Bone marrow (tissue), 2 donors: ENCODE results near the gene ZBED1.
A peak's percentile ranks its signal among the peaks of the same experiment; 100 is the strongest.
"Not testable (repeated sequence)": the region's sequence is repeated elsewhere in the genome, so short reads cannot be mapped to it uniquely, and the experiment has no call there.

Experiments
- DNase-seq, 2 donors: peaks; one replicate each; lab custom pipeline; 2025; lab: John Stamatoyannopoulos, UW

ZBED1 gene

DNA sequence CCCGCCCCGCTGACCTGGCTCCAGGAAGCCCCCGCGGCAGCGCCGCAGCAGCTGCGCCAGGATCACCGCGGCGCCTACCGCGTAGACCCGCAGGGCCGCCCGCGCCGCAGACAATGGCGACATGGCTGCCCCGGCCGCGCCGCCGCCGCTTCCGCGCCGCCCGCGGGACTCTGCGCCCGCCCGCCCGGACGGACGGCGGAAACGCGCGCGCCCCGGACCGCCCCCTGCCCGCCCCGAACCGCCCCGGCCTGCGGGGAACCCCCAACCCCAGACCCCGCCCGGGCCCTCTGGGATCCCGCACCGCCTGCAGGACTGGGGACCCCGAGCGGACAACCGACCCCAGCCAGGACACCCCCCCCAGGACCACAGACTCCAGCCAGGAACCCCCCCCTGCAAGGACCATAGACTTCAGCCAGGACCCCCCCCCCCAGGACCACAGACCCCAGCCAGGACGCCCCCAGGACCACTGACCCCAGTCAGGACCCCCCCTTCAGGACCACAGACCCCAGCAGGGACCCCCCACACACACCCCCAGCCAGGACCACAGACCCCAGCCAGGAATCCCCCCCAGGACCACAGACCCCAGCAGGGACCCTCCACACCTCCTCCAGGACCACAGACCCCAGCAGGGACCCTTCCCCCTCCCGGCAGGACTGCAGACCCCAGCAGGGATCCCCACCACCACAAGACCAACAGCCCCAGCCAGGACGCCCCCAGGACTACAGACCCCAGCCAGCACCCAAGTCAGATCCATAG, at the start of gene ZBED1, which contains the start of gene DHRSX:
Gene ZBED1, minus strand, starts transcription at position 174 of the 756 bp plus-strand sequence. CDS start 10,257 bp downstream, outside the sequence.
Gene DHRSX, minus strand, starts transcription at position 174 of the 756 bp plus-strand sequence. Its CDS starts 51 bp downstream, at position 123.
- DNase-seq, result no peak

DNA sequence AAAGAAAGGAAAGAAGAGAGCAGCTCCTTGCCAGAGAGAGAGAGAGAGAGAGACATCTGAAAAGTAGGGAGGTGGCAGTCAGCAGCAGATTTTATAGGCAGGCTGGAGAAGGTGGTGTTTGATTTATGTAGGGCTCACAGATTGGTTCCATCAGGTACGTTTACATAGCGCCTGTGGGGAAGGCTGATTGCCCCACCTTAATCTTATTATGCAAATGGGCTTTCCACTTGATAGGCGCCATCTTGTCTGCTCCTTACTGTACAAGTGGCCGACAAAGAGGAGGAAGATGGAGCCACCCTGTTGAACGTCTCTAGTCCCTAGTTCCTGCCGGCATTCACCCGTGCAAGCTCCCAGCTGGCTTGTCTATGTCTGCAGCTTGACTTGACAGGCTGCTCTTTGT, 49.1 kb upstream of the ZBED1 start:
- DNase-seq, result no peak

DNA sequence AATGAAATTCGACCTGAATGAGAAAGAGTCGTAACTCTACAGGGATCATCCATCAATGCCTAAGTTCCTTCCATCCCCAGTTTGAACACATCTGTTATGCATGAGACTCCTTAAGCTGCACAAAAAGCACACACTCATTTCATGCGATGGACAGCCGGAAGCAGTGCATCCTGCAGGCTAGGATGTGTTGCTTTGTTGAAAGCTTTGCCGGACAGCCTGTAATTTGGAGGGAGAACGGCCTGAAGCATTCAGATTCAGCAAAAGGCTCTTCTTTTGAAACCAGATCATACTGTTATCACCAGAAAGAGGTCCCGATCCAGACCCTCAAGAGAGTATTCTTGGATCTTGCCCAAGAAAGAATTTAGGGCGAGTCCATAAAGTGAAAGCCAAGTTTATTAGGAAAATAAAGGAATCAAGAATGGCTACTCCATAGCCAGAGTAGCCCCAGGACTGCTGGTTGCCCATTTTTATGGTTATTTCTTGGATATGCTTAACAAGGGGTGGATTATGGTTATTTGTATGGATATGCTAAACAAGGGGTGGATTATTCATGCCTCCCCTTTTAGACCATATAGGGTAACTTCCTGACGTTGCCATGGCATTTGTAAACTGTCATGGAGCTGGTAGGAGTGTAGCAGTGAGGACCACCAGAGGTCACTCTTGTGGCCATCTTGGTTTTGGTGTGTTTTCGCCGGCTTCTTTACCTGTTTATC, 48.1 kb upstream of the ZBED1 start:
- no peak for DNase-seq

DNA sequence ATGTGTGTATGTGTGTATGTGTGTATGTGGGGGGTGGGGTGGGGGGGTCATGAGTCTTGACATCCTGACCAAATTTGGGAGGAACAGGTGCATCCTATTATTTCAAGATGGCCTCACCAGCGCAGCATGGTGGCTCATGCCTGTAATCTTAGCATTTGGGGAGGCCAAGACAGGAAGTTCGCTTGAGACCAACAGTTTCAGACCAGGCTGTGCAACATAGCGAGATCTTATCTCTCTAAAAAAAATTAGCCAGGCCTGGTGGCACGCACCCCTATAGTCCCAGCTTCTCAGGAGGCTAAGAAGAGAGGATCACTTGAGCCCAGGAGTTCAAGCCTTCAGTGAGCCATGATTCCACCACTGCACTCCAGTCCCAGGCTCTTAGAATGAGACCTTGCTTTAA, 47.0 kb upstream of the ZBED1 start:
- DNase-seq, result peak in 1 of 2 donors; percentile 71

DNA sequence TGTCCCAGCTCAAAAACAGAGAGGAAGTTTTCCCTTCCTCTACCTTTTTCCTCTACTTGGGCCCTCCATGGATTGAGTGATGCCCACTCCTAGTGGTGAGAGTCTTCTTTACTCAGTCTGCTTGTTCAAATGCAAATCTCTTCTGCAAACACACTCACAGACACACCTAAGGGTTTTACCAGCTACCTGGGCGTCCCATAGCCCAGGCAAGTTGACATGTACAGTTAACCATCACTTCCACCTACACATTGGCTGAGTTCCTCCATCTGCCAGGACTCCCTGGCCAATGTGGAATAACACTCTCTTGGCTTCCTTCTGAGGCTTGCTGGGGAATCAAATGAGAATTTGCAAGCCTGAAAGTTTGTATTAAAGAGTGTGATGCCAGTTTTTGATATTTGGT, 45.7 kb upstream of the ZBED1 start:
- no peak for DNase-seq

DNA sequence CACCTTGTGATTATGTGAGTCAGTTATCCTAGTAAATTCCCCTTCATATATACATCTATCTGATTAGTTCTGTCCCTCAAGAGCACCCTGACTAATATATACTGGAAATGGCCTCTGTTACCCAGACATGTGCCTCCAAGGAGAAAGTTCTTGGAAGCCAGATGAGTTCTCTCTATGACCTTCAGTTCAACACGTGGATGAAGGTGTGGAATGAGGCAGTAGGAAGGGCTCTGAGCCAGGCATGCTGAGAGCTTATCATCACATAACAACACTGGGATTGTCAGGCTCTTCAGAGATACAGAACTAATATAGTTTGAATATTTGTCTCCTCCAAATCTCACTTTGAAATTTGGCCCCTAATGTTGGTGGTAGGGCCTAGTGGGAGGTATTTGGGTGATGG, 44.4 kb upstream of the ZBED1 start:
- no peak for DNase-seq

DNA sequence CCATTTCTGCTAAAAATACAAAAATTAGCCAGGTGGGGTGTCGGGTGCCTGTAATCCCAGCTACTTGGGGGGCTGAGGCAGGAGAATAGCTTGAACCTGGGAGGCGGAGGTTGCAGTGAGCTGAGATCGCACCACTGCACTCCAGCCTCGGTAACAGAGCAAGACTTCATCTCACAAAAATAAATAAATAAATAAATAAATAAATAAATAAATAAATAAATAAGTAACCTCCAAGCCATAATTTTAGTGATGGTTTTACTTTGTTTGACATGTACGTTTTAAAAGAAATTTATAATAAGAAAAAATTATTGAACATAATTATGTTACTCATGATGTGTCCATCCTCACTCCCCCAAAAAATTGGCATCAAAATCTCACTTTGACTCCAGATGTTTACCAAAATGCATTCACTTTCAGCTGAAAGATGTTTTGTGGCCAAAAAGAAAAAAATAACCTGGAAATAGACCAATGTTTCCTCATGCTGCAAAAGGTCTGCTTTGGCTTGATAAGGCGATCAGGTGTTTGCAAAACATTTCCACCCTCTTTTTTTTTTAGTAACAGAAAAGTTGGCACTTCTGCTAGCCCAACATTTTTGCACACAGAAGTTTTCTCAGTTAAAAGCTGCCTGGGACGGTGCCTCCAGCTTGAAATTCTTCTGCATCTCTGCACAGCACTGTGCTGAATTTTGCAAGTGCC, 42.2 kb upstream of the ZBED1 start:
- DNase-seq, result no peak

DNA sequence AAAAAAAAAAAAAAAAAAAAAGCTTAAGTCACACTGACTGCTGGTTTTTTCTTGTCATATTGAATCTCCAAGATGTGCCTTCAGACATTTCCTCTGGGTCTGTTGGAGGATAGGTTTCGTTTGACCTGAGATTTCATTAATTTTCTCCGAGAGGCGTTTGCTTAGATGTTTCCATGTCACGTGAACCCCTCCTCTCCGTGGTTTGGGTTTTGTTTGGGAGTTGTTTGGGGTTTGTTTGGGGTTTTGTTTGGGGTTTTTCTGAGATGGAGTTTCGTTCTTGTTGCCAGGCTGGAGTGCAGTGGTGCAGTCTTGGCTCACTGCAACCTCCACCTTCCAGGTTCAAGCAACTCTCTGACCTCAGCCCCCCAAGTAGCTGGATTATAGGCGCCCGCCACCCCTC, 40.8 kb upstream of the ZBED1 start:
- DNase-seq, result no peak

DNA sequence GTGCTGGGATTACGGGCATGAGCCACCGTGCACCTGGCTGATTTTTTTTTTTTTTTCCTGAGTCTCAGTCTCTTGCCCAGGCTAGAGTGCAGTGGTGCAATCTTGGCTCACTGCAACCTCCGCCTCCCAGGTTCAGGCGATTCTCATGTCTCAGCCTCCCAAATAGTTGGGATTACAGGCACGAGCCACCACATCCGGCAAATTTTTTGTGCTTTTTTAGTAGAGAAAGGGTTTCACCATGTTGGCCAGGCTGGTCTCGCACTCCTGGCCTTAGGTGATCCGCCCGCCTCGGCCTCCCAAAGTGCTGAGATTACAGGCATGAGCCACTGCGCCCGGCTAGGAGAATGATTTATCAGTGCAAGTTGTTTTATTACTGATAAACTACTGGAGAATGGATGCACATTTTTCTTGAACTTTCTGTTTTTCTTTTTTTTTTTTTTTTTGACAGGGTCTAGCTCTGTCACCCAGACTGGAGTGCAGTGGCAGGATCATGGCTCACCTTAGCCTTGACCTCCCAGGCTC, 39.7 kb upstream of the ZBED1 start:
- no peak for DNase-seq

DNA sequence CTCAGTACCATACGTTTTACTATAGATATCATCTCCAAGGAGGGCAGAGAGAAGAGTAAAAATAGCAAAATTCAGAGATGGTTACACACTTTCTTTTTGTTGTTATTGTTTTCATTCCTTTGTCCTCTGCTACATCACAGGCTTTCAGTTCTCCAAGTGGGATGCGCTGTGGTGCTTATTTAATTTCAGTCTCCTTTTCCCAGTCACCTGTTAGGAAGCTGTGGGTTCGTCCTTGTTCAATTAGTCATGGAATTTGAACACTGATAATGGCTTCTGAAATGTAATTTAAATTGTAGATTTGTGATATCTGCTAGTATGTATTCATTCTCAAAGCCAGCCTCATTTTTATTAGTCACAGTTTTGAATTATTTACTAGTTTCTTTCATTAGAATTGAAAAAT, 38.8 kb upstream of the ZBED1 start:
- DNase-seq, result no peak

DNA sequence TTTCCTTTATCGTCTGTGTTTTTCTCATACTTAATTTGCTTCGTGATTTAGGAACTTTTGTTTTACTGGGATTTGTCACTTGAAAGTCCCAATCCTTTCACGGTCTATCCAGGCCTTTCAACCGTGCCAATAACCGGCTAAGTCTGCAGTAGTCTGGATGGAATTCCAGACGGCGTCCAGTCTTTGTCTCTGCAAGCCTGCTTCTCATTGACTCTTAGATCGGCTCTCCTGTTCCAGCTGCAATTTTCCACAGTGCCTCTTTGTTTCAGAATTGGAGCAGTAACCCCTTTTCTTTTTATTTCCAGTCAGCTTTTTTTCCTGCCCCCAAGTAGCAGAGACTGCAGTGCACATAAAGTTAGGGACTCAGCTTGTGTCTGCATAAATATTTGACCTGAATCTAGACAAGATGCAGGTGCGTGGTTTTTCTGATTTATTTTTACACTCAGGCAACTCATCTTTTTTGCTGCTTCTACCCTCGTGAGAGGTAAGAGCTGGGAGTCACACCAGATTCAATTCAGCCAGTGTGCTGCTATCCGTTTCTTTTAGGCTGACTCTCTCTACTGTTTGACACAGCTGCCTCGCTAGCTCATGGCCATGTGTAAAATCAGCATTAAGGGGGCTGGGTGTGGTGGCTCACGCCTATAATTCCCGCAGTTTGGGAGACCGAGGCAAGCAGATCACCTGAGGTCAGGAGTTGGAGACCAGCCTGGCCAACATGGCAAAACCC, 37.4 kb upstream of the ZBED1 start:
- no peak for DNase-seq

DNA sequence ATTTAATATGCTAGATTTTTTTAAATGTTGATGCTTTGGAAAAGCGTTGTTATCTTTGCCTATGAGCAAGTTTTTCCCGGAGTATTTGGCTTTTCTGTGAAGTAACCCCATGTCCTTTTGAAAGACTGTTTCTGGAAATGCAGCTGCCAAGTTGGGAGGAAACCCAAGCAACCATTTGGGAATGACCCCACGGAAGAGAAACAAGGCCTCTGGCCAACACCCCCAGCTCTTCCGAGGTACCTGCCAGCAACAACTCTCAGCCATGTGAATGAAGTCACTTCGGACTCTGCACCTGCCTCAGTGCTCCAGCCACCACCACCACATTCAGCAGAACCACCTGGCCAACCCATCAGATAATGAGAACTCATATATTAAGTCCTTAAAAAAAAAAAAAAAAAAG, 36.2 kb upstream of the ZBED1 start:
- DNase-seq, result no peak

DNA sequence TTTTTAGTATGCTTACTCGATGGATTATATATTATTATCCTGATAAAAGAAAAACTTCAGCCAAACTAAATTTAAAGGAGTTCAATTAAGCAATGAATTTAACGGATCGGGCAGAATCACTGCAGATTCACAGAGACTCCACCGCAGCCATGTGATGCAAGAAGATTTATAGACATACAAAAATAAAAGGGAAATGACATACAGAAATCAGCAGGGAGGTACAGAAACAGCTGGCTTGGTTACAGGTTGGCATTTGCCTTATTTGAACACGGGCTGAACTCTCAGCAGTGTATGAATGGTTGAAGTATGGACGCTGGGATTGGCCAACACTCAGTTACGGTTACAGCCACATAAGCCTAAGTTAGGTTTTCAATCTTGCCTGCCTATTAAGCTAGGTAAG, 35.4 kb upstream of the ZBED1 start:
- peak in 1 of 2 donors; percentile 23 for DNase-seq

DNA sequence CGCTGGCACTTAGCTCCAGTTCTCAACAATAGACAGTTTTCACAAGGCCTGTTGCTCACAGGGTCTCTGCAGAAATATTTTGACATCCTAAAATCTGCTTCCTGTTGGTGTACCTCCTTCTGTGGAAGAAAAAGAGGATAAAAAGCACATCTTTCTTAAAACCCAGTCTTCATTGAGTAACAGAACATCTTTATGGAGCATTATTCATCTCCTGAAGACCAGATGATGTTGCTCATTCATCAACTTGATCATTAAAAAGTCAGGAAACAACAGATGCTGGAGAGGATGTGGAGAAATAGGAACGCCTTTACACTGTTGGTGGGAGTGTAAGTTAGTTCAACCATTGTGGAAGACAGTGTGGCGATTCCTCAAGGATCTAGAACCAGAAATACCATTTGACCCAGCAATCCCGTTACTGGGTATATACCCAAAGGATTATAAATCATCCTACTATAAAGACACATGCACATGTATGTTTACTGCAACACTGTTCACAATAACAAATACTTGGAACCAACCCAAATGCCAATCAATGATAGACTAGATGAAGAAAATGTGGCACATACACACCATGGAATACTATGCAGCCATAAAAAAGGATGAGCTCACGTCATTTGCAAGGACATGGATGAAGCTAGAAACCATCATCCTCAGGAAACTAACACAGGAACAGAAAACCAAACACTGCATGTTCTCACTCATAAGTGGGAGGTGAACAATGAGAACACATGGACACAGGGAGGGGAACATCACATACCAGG, 33.7 kb upstream of the ZBED1 start:
- not testable (repeated sequence) for DNase-seq

DNA sequence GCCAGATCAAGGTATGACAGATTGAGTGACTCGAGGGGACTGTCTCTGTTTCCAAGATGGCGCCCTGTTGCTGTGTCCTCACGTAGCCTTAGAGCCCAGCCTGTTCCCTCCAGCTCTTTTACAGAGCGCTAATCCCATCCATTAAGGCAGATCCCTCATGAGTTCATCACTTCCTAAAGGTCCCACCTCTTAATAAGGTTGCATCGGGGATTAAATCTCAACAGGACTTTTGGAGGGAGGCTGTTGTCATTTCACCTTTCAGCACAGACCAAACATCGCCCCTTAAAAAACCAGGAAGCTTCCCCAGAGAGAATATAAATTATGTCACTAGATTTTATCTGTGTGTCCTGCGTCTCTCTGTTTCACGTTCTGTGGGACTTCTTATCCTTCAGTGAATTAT, 32.6 kb upstream of the ZBED1 start:
- peak in 1 of 2 donors; percentile 16 for DNase-seq

DNA sequence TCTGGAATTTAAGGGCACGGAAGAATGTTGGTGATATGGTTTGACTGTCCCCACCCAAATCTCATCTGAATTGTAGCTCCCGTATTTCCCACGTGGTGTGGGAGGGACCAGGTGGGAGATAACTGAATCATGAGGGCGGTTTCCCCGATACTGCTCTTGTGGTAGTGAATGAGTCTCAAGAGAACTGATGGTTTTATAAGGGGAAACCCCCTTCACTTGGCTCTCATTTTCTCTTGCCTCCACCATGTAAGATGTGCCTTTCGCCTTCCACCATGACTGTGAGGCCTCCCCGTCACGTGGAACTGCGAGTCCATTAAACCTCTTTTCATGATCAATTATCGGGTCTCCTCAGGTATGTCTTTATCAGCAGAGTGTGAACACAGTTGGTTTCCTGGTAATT, 25.6 kb upstream of the ZBED1 start:
- DNase-seq, result no peak

DNA sequence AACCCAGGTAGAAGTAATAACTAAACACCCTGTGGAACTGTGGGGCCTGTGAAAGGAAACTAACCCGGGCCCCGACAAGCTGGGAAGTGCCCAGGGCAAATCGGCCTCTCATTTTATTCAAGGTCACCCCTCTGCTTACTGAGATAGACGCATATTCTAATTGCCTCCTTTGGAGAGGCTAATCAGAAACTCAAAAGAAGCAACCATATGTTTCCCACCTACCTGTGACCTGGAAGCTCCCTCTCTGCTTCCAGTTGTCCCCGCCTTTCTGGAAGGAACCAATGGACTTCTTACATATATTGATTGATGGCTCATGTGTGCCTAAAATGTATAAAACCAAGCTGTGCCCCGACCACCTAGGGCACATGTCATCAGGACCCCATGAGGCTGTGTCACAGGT, 23.1 kb upstream of the ZBED1 start:
- DNase-seq, result no peak

DNA sequence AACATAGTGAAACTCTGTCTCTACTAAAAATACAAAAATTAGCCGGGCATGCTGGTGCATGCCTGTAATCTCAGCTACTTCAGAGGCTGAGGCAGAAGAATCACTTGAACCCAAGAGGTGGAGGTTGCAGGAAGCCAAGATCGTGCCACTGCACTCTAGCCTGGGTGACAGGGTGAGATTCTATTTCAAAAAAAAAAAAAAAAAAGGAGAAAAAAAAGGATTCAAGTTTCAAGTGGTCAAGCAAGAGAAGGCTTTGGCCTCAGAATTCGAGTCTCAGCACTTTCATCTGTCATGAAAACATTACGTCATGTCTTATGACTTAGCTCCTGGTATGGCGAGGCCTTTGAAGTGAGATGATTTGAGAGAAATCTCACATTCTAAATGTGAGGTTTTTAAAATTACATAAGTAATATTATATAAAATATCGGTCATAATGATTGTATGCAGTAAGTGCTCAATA, 21.2 kb upstream of the ZBED1 start:
- no peak for DNase-seq

DNA sequence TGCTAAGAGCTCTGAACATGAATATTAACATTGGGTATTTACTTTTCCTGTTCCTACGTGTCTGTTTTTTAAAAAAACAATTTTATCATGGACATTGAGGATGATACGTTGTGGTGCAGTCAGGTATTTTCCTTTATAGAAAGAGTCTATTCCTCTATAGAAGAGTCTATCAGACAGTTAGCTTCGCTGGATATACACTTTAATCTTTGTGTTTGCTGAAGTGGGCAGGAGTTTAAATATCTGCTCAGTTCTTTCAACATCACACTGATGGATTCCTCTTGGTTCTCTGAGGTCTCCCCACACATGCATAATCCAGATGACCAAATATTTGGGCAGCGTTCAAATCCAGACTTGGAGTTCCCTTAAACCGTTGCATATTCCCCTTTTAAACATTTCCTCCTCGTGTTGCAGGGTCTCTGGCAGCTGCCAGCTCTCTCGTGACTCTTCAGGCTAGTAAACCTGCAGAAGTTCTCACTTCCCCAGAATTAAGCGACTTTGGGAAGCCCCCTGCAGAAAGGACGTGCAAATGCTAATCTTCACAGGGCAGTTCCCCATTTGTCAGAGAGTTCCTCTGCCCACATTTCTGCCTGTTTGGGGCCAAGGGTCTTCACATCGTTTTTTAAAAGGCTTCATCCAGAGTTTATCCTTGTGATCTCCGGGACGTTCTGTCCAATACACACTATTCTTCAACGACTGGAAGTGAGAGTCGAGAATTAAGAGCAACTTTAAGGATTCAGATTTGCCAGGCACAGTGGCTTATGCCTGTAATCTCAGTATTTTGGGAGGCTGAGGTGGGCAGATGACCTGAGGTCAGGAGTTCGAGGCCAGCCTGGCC, 20.5 kb upstream of the ZBED1 start:
- no peak for DNase-seq

DNA sequence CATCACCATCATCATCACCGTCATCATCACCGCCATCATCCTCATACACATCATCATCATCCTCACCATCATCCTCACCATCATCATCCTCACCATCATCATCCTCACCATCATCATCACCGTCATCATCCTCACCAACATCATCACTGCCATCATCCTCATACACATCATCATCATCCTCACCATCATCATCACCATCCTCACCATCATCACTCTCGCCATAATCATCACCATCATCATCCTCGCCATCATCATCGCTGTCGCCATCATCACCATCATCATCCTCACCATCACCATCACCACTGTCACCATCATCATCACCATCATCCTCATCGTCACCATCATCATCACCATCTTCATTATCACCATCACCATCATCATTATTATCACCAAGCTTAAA, 19.8 kb upstream of the ZBED1 start:
- no peak for DNase-seq
